Karpas-422 (cell line): ENCODE results near the gene WNT7A. TPM values are rescaled to one million over a fixed set of nuclear protein-coding genes. Genes with fewer than 3 reads are reported as not detected.

ENCODE experiments used
- DNase-seq: peaks from one replicate; pipeline ENCODE4 v3.0.0-alpha.2; 2015
- H2AFZ ChIP-seq: fragments of 200-600 bp; sonication (generic); 2 replicates; pipeline ENCODE4 v1.6.1; 2014; ENCODE audit warnings: antibody characterized with exemption, low read length, mixed read lengths
- H3K27ac ChIP-seq: fragments of 200-600 bp; sonication (generic); 2 replicates; pipeline ENCODE4 v1.5.1; 2014; ENCODE audit warnings: mild to moderate bottlenecking, low read length, moderate library complexity
- H3K27me3 ChIP-seq: fragments of 200-600 bp; sonication (generic); 2 replicates; pipeline ENCODE4 v1.6.1; 2014; ENCODE audit warnings: low read length, mixed read lengths
- H3K36me3 ChIP-seq: fragments of 200-600 bp; sonication (generic); 2 replicates; pipeline ENCODE4 v1.6.1; 2014; ENCODE audit warnings: low read length, mixed read lengths; ENCODE audit not compliant: insufficient read depth
- H3K4me1 ChIP-seq: fragments of 200-600 bp; sonication (generic); 2 replicates; pipeline ENCODE4 v1.6.1; 2014; ENCODE audit warnings: mild to moderate bottlenecking, low read length, mixed read lengths
- H3K4me2 ChIP-seq: fragments of 200-600 bp; sonication (generic); 2 replicates; pipeline ENCODE4 v1.6.1; 2014; ENCODE audit warnings: low read length, low read depth, mild to moderate bottlenecking; ENCODE audit not compliant: poor library complexity, severe bottlenecking
- H3K4me3 ChIP-seq: fragments of 200-600 bp; sonication (generic); 2 replicates; pipeline ENCODE4 v1.5.1; 2014; ENCODE audit warnings: mild to moderate bottlenecking, antibody characterized with exemption, low read length, mixed read lengths
- H3K79me2 ChIP-seq: fragments of 200-600 bp; sonication (generic); 2 replicates; pipeline ENCODE4 v1.6.1; 2014; ENCODE audit warnings: mild to moderate bottlenecking, low read length, mixed read lengths
- H3K9ac ChIP-seq: fragments of 200-600 bp; sonication (generic); 2 replicates; pipeline ENCODE4 v1.6.0; 2014; ENCODE audit warnings: low read length
- H3K9me2 ChIP-seq: fragments of 200-600 bp; sonication (generic), shearing (Covaris generic); replicated peaks from 2 replicates; pipeline ENCODE4 v1.6.0; 2014; ENCODE audit warnings: mild to moderate bottlenecking, low read length, moderate library complexity; ENCODE audit not compliant: insufficient read depth
- H3K9me3 ChIP-seq: fragments of 300-700, 200-600 bp; sonication (generic); 2 replicates; pipeline ENCODE4 v1.6.1; 2014; ENCODE audit warnings: low read length, mixed read lengths
- H4K20me1 ChIP-seq: fragments of 200-600 bp; sonication (generic); 2 replicates; pipeline ENCODE4 v1.6.1; 2014; ENCODE audit warnings: mild to moderate bottlenecking, antibody characterized with exemption, low read length, low read depth; ENCODE audit not compliant: insufficient read depth
- total RNA-seq: library from RNA; depleted of rRNA; stranded (reverse); fragments of >200 nt; shearing (Covaris generic); gene quantifications from 2 replicates; pipeline ENCODE4 v1.2.3, GENCODE V29; 2014; ENCODE audit warnings: low replicate concordance

The WNT7A gene
- total RNA-seq, 1 experiment from 2014 or later, result not detected

DNA sequence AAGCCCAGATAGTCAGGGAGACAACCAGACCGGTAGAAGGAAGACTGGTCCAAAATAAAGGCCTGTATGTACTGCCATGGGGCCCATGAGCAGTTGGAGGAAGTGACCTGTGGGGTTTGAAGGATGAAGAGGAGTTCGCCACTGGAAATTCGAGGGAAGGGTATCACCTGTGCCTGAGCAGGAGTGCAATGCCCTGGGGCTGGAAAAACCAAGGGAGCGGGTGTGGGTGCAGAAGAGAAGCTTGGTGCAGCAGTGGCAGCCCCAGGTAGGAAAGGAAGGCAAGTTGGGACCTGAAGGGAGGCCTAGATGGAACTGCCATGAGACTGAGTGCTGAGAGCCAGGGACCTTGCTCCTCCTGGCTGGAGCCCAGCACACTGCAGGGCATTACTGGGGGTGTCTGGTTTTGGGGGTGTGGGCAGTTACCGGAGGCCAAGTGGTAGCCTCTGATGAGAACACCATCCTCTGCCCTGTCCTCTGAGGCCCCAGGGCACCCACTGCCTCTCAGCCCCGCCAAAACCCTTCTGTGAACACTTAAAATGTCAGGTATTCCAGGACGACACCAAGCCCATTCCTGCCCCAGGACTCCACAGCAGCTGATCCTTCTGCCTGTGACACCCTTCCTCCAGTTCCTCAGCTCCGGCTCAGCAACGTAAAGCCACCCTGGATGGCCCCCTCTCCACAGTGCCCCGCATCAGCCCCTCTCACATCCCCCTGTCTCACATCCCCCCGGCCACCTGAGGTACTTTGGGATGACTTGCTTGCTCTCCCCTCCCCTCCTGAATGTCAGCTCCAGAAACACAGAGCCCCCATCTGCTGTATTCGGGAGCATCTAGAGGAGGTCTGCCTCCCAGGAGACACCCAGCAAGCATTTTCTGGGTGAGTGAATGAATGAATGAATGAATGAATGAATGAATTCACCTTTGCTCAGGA, 42.9 kb downstream of the WNT7A start:
- H3K4me2 ChIP-seq, result no peak overlapping the region
- H3K9me2 ChIP-seq, result no peaks in the 10 kb centered on the region
- no peak overlapping the region for H3K9ac ChIP-seq
- DNase-seq, result no peak
- H3K4me3 ChIP-seq, result no peak overlapping the region
- no peaks in the 10 kb centered on the region for H3K27me3 ChIP-seq
- no peak overlapping the region for H3K27ac ChIP-seq
- no peaks in the 10 kb centered on the region for H3K4me1 ChIP-seq
- no peaks in the 10 kb centered on the region for H3K79me2 ChIP-seq
- H2AFZ ChIP-seq, result no peak overlapping the region
- no peaks in the 10 kb centered on the region for H3K9me3 ChIP-seq
- no peaks in the 10 kb centered on the region for H4K20me1 ChIP-seq
- H3K36me3 ChIP-seq, result no peaks in the 10 kb centered on the region

GRCh38 chr3:13835246-13835645, 44.6 kb downstream of the WNT7A start:
- no peaks in the 10 kb centered on the region for H3K79me2 ChIP-seq

GRCh38 chr3:13834258-13835035, 45.4 kb downstream of the WNT7A start:
- Histone ChIP-seq H3K79me2 (no peaks in the 10 kb centered on the region), H3K36me3 (no peaks in the 10 kb centered on the region), H3K27me3 (no peaks in the 10 kb centered on the region), H3K9ac (no peak overlapping the region), H2AFZ (no peak overlapping the region), H4K20me1 (no peaks in the 10 kb centered on the region), H3K9me3 (no peaks in the 10 kb centered on the region), H3K27ac (no peak overlapping the region), H3K4me3 (no peak overlapping the region), H3K4me1 (no peaks in the 10 kb centered on the region), H3K9me2 (no peaks in the 10 kb centered on the region), H3K4me2 (no peak overlapping the region)
- DNase-seq, result no peak

More at GRCh38 chr3:13835246-13835645, 44.6 kb downstream of the WNT7A start:
- Histone ChIP-seq H3K4me2 (no peak overlapping the region), H3K9me2 (no peaks in the 10 kb centered on the region), H3K4me3 (no peak overlapping the region), H3K27ac (no peak overlapping the region), H3K36me3 (no peaks in the 10 kb centered on the region), H4K20me1 (no peaks in the 10 kb centered on the region), H3K9ac (no peak overlapping the region), H3K9me3 (no peaks in the 10 kb centered on the region), H2AFZ (no peak overlapping the region), H3K4me1 (no peaks in the 10 kb centered on the region), H3K27me3 (no peaks in the 10 kb centered on the region)
- DNase-seq, result no peak

DNA sequence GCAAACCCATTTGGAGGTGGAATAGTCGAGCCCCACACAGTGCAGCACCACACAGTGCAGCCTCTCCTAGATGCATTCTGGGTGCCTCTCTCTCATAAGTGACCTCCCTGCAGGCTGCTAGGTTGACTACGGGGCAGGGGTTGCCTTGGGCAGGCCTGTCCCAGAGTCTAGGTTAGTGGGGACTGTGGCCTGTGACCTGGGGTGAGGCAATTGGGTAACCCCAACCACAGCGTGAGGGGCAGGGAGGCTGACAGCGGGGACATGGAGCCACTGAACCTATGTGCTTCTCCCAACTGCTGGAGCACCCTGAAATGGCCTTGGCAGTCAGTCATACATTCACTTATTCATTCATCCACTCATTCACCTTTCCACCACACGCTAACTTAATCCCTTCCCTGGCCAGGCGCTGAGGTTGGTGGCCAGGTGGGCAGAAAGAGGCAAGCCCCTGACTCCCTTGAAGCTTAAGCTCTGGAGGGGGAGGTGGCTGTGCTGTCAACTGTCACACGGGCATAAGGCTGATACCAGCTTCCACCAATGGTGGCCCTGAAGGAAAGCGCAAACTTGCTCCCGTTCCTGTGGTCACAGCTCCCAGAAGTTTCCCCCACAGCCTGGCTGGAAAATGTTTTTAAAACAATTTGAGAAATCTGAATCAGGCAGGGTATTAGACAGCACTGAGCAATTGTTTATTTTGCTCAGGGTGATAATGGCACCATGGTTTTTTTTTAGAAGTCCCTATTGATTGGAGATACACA, 46.2 kb downstream of the WNT7A start:
- no peak overlapping the region for H3K27ac ChIP-seq
- DNase-seq, result no peak
- H3K36me3 ChIP-seq, result no peaks in the 10 kb centered on the region
- H3K4me3 ChIP-seq, result no peak overlapping the region
- no peak overlapping the region for H2AFZ ChIP-seq
- H4K20me1 ChIP-seq, result no peaks in the 10 kb centered on the region
- no peaks in the 10 kb centered on the region for H3K4me1 ChIP-seq
- H3K27me3 ChIP-seq, result no peaks in the 10 kb centered on the region
- H3K9me2 ChIP-seq, result no peaks in the 10 kb centered on the region
- no peaks in the 10 kb centered on the region for H3K9me3 ChIP-seq
- H3K9ac ChIP-seq, result no peak overlapping the region
- no peak overlapping the region for H3K4me2 ChIP-seq
- H3K79me2 ChIP-seq, result no peaks in the 10 kb centered on the region

DNA sequence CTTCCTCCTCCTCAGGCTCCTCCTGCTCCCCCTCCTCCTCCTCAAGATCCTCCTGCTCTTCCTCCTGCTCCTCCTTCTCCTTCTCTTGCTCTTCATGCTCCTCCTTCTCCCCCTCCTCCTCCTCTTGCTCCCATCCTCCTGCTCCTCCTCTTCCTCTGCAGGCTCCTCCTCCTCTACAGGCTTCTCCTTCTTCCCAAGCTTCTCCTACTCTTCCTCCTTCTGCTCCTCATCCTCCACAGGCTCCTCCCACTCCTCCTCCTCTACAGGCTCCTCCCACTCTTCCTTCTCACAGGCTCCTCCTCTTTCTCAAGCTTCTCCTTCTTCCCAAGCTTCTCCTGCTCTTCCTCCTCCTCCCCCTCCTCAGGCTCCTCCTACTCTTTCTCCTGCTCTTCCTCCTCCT, 47.7 kb downstream of the WNT7A start:
- H3K9ac ChIP-seq, result no peak overlapping the region
- no peaks in the 10 kb centered on the region for H3K79me2 ChIP-seq
- H3K9me3 ChIP-seq, result no peaks in the 10 kb centered on the region
- H3K36me3 ChIP-seq, result no peaks in the 10 kb centered on the region
- no peaks in the 10 kb centered on the region for H4K20me1 ChIP-seq
- no peaks in the 10 kb centered on the region for H3K9me2 ChIP-seq
- H3K4me3 ChIP-seq, result no peak overlapping the region
- H3K4me2 ChIP-seq, result no peak overlapping the region
- DNase-seq, result no peak
- H3K27me3 ChIP-seq, result no peaks in the 10 kb centered on the region
- H2AFZ ChIP-seq, result no peak overlapping the region
- no peak overlapping the region for H3K27ac ChIP-seq
- no peaks in the 10 kb centered on the region for H3K4me1 ChIP-seq

GRCh38 chr3:13831386-13831996, 48.4 kb downstream of the WNT7A start:
- no peaks in the 10 kb centered on the region for H3K27me3 ChIP-seq
- H3K4me1 ChIP-seq, result no peaks in the 10 kb centered on the region
- no peaks in the 10 kb centered on the region for H3K79me2 ChIP-seq
- no peaks in the 10 kb centered on the region for H3K9me2 ChIP-seq
- H3K4me3 ChIP-seq, result no peak overlapping the region
- H3K27ac ChIP-seq, result no peak overlapping the region
- no peaks in the 10 kb centered on the region for H3K36me3 ChIP-seq
- H2AFZ ChIP-seq, result no peak overlapping the region
- no peak overlapping the region for H3K4me2 ChIP-seq
- no peak overlapping the region for H3K9ac ChIP-seq
- no peak for DNase-seq
- no peaks in the 10 kb centered on the region for H3K9me3 ChIP-seq
- H4K20me1 ChIP-seq, result no peaks in the 10 kb centered on the region

DNA sequence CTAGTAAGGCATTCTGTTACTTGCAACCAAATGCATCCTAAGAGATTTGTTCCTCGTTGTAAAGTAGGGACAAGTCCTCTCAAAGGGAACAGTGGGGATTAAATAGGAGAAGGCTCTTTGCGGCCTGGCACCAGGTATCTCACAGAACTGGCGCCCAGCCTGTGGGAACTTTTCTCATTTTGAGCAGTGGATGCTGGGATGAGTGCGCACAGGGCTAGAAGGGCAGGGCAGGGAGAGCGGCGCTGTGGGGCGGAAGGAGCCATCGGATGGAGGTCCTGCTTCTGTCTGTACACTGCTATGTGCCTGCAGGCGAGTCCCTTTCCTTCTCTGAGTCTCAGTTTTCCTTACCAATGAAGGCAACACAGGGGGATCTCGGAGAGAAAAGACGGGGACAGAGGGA, 50.6 kb downstream of the WNT7A start:
- no peaks in the 10 kb centered on the region for H3K79me2 ChIP-seq

More for the DNA sequence above, 50.6 kb downstream of the WNT7A start:
- no peak overlapping the region for H3K4me3 ChIP-seq
- H3K9ac ChIP-seq, result no peak overlapping the region
- DNase-seq, result no peak
- H3K9me3 ChIP-seq, result no peaks in the 10 kb centered on the region
- no peaks in the 10 kb centered on the region for H3K36me3 ChIP-seq
- H3K4me1 ChIP-seq, result no peaks in the 10 kb centered on the region
- H3K27ac ChIP-seq, result no peak overlapping the region
- no peak overlapping the region for H3K4me2 ChIP-seq
- H4K20me1 ChIP-seq, result no peaks in the 10 kb centered on the region
- no peak overlapping the region for H2AFZ ChIP-seq
- no peaks in the 10 kb centered on the region for H3K9me2 ChIP-seq
- no peaks in the 10 kb centered on the region for H3K27me3 ChIP-seq
